NCI-H2107 treated with DMSO at 0.1 percent for 48 hours (cell line): ENCODE data around the gene GPX4.
A peak's percentile ranks its signal among the peaks of the same experiment; 100 is the strongest.

Experiments
- DNase-seq: peaks from one replicate; lab custom pipeline; 2025; ENCODE audit not compliant: unreplicated experiment; lab: John Stamatoyannopoulos, UW

Gene GPX4

DNA sequence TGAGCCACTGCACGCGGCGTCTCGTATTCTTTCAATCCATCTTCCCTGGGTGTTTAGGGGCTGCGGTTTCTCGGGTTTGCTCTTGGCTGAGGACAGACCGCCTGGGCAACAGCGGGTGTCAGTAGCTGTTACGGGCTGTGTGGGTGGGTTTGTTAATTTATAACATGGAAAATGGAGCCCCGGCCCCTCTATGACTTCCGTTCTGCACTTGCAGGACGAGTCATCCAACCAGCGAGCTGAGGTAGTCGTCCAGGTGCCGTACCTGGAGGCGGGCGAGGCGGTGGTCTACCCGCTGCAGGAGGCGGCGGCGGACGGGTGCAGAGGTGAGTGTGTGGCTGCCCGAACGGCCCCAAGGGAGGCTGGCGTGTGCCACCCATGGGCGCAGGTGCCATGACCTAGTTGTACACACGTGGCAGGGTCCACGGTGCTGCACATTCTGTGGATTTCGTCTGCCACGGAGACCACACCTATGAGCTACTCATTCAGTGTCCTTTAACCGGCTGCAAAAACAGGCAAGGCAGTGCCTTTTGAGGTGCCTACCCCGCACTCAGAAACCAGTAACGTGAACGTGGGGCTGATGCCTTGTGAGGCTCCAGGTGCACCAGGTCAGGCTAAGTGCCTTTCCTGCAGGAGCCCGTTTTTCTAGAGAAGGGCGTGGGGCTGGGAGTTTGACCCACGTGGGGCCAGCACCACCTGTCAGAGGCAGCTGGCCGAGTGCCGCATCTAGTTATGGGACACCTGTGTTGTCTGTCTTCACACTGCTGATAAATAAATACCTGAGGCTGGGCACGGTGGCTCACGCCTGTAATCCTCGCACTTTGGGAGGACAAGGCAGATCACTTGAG, 19.5 kb upstream of the GPX4 start:
- no peak for DNase-seq

DNA sequence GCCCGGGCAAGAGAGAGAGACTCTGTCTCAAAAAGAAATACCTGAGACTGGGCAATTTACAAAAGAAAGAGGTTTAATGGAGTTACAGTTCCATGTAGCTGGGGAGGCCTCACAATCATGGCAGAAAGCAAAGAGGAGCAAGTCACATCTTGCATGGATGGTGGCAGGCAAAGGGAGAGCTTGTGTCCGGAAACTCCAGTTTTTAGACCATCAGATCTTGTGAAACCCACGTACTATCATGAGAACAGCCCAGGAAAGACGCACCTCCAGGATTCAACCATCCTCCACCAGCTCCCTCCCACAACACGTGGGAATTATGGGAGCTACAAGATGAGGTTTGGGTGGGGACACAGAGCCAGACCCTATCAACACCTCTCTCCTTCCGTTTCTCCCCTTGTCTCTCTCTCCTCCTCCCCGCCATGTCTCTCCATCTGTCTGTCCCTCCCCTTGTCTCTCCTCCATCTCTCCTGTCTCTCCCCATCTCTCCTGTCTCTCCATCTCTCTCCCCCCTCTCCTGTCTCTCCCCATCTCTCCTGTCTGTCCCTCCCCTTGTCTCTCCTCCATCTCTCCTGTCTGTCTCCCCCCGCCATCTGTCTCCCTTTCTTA, 18.6 kb upstream of the GPX4 start:
- DNase-seq: no peak

- DNase-seq: no peak
Observed at GRCh38 chr19:1085676-1086442, 17.9 kb upstream of the GPX4 start.

DNA sequence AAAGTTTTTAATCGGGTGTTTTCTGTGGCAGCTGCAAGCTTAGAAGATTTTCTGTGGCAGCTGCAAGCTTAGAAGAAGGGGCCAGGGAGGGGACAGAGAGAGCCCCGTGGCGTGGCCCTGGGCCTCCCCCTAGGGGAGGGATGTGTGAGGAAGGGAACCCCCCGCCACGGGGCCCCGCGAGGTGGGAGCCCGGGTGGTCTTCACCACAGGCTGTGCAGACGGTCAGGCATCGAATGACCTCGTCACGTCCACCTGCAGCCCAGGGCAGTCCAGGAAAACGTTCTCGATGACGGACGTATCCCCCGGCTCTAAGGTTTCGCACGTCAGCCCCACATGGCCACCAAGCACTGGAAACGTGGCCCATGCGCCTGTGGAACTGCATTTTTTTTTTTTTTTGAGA, 17.2 kb upstream of the GPX4 start:
- DNase-seq: no peak

GRCh38 chr19:1087813-1088415, 15.9 kb upstream of the GPX4 start:
- no peak for DNase-seq

DNA sequence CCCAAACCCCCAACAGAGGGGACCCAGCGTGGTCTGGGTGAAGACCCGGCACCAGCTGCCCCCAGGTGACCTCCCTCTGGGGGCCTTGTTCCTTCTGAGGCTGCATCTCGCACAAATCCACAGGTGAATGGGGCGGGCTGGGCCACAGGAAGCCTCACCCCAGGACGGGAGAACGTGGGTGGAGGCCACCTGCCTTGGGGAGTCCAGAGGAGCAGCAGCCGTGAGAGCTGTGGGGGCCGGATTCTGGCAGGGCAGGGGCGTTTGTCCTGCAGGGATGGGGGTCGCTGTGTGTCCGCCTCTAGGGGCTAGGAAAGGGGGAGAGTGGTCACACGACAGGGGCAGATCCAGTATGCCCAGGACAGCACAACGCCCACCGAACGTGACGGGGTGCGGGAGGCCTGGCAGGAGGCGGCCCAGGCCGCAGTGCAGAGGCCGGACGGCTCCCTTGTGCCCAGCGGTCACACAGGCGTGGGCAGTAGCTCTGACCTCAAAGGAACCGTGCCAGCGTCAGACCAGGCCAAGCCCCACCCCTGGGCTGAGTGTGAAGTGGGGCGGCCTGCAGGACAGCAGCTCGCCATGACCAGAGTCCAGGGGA, 15.3 kb upstream of the GPX4 start:
- DNase-seq: no peak

GRCh38 chr19:1089126-1089771, 14.5 kb upstream of the GPX4 start:
- no peak for DNase-seq

- DNase-seq: no peak
Observed at GRCh38 chr19:1089891-1090290, 13.9 kb upstream of the GPX4 start.

GRCh38 chr19:1090731-1091543, 12.9 kb upstream of the GPX4 start:
- DNase-seq: no peak

DNA sequence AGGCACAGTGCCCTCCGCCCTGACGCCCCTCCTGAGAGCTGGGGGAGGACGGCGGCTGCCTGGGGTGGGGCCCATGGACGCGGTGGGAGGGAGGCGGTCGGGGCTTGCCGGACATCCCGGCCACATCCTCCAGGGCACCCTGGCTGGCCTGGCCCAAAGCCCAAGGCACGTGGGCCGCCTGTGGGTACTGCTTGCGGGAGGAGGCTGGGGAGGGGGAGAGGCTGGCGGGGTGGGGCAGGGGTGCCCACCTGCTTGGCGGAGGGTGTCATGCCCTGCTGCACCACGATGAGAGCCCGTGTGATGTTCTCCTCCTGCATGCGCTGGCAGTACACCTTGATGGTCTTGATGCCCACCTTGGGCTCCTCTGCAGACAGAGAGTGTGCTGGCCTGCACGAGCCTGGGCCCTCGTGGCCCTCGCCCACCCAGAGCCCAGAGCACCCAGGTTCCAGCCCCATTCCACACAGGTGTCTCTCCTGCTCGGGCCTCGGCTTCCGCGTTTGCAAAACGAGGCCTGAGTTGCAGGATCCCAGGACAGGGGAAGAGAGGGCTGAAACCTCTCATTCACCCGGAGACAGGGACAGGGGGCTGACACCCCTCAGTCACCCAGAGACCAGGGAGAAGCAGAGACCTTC, 12.1 kb upstream of the GPX4 start:
- no peak for DNase-seq

- DNase-seq: no peak
Observed at GRCh38 chr19:1093330-1093729, 10.5 kb upstream of the GPX4 start.

GRCh38 chr19:1093811-1094553, 9.8 kb upstream of the GPX4 start:
- no peak for DNase-seq

GRCh38 chr19:1094655-1094977, 9.2 kb upstream of the GPX4 start:
- DNase-seq: no peak

DNA sequence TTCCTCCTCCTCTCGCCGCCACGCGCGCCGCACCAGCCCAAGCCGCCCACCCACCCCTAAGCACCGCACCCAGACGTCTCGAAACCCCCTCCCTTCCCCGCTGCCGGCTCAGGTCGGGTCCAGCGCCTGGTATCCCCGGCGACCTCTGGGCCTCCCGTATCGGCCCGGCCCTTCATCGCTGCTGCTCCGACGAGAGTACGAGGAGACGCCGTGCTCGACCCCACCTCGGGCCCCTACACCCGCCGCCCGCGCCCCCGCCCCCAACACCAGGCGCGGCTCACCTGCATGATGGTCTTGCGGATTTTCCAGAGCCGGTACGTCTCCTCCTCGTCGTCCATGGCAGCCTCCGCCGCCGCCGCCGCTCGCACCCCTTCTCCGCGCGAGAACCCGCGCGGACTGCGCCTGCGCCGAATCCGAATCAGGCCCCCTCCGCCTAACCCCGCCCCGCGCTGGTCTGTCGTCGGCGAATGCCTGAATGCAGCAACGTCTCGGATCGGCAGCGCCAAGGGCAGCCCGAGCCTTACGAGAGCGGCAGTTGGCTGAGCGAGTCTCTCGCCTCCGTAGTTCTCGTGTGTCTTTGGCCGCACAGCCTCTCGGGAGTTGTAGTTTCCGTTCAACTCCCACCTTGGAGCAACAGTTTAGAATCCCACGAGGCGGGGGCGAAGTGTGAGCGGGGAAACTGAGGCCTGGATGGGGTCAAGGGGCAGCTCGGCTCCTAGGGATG, 8.7 kb upstream of the GPX4 start, which contains the start of gene POLR2E:
TSS of gene POLR2E (minus strand) at position 398 of the 724 bp plus-strand sequence. CDS start at position 338, 60 bp downstream.
- DNase-seq: peak; percentile 84

DNA sequence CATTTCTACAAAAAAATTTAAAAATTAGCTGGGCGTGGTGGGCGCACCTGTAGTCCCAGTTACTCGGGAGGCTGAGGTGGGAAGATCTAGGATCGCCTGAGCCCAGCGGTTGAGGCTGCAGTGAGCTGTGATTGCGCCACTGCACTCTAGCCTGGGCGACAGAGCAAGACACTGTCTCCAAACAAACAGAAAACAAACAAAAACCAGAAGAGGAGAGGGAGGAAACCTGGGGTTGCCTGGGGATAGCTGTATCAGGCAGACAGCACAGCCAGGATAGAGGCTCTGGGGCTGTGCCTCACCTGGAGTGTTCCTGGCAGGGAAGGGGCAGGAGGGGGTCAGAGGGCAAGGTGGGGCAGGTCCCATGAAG, 6.0 kb upstream of the GPX4 start:
- no peak for DNase-seq

- DNase-seq: no peak
Observed at GRCh38 chr19:1098177-1099051, 5.4 kb upstream of the GPX4 start.

DNA sequence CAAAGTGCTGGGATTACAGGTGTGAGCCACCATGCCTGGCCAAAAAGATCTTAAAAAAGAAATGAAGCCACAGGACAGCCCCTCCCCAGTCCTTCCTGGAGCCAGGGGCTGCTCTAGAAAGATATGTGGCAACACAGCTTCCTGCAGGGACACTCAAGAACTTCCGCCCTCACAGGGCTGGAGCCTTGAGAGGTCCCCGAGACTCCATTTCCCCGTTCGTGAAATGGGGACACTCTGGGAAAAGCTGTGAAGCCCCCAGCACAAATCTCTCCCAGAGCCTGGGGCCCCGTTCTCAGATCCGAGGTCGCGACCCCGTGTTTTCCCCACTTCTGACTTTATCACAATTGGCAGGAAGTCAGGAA, 2.5 kb upstream of the GPX4 start:
- DNase-seq: no peak
